ENCODE results near the gene SAV1.

DNA sequence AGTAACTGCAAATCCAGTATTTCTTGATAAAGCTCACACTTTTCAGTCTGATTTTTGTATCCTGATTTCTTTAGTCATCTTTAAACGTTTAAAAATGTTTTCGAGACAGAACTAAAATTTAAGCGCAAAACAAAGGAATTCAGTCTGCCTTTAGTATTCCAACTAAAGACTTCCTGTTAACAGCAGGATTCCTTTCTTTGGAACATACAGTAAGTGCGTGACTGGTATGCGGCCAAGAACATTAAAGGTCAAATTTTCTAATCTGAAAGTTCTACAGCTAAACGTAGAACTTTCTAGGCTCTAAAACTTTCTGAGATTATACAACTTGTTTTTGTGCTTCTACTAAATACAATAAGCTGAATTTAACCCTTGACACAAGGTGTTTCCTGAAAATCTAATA is 9.9 kb downstream of the SAV1 start:
- TF ChIP-seq EZH2 (IDR thresholded peaks at IDR 0.05; ENCODE audit: low read depth): no peak
- TF ChIP-seq CTCF (conservative IDR thresholded peaks at IDR 0.05): no peak
